ENCODE results near the gene ALK. TPM values are rescaled to one million over a fixed set of nuclear protein-coding genes. Genes with fewer than 3 reads are reported as not detected.

ALK gene
- total RNA-seq, 4 donors from 2014 or later: 0.83 to 1.6 (median 1.2) TPM

DNA sequence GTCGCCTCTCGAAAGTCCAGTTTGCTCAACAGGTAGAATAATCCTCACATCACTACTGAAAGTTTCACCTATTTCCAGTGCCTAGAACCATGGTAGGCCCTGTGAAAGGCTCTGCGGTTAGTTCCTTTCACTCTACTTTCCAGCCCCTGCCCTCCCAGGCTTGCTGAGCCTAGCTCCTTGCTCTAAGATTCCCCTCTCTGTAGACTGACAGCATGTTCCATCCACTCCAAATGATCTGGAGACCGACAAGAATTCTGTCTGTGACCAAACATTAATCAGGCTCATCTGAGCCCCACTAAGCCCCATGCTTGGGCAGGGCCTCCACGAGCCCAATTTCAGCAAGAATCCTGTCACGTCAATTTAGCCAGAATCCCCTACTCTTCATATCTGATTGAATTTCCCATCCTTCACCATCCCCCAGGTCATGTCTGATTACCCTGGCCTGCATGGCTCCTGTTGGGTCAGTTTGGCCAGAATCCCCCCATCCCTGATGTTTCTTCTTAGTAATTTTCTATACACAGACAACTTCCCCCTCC is 307.0 kb downstream of the ALK start:
- intact Hi-C loops (cut with DNase I): no loop called here
- 89% methylated on average over 6 of the region's 6 CpGs for WGBS

DNA sequence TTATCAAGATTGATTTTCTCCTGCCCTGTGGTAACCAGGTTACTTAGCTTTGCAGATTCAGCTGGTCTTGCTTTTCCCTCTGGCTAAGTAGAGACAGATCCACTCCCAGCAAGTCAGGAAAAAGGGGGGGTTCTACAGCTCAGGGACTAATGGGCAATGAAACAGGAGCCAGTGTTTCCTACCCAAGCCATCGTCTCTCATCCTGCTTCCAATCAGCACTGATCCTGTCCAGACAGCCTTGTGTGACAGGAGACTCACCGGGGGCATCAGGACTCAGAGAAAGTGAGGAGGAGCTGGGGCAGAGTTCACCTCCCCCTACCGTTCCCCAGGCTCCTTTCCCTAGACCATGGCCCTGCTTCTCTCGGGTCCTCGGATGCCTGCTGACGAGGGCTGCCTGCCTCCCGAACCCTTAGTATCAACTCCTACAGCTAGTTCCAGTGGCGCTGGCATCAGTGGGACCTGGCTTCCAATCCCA is 307.6 kb downstream of the ALK start:
- intact Hi-C loops (cut with DNase I): no loop called here
- no peak overlapping the region for H3K27ac ChIP-seq (replicated peaks in 1 of 4)
- WGBS: 86% methylated on average over 8 of the region's 8 CpGs
- DNase-seq (ENCODE audit: extremely low spot score): peak; percentile 81
- H3K9me3 ChIP-seq: no peaks in the 10 kb centered on the region
- no peaks in the 10 kb centered on the region for H3K27me3 ChIP-seq
- no peaks in the 10 kb centered on the region for H3K36me3 ChIP-seq
- no peak overlapping the region for H3K4me3 ChIP-seq
- TF ChIP-seq POLR2AphosphoS5 (IDR thresholded peaks at IDR 0.05) (no peak), EP300 (IDR thresholded peaks at IDR 0.05) (no peak)
- TF ChIP-seq, protein P1, sequence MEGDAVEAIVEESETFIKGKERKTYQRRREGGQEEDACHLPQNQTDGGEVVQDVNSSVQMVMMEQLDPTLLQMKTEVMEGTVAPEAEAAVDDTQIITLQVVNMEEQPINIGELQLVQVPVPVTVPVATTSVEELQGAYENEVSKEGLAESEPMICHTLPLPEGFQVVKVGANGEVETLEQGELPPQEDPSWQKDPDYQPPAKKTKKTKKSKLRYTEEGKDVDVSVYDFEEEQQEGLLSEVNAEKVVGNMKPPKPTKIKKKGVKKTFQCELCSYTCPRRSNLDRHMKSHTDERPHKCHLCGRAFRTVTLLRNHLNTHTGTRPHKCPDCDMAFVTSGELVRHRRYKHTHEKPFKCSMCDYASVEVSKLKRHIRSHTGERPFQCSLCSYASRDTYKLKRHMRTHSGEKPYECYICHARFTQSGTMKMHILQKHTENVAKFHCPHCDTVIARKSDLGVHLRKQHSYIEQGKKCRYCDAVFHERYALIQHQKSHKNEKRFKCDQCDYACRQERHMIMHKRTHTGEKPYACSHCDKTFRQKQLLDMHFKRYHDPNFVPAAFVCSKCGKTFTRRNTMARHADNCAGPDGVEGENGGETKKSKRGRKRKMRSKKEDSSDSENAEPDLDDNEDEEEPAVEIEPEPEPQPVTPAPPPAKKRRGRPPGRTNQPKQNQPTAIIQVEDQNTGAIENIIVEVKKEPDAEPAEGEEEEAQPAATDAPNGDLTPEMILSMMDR (IDR thresholded peaks at IDR 0.05): no peak
- H3K4me1 ChIP-seq: peaks cover 0 to 5% (median 0%) of the 10 kb centered on the region in 4 donors

More for the DNA sequence above, 307.0 kb downstream of the ALK start:
- no peaks in the 10 kb centered on the region for H3K36me3 ChIP-seq
- H3K9me3 ChIP-seq: no peaks in the 10 kb centered on the region
- no peaks in the 10 kb centered on the region for H3K27me3 ChIP-seq
- DNase-seq (ENCODE audit: extremely low spot score): peak; percentile 64
- H3K4me3 ChIP-seq: no peak overlapping the region
- H3K27ac ChIP-seq (replicated peaks in 1 of 4): no peak overlapping the region
- peaks cover 0 to 5% (median 0%) of the 10 kb centered on the region in 4 donors for H3K4me1 ChIP-seq
- TF ChIP-seq, protein P1 (IDR thresholded peaks at IDR 0.05): no peak
- no peak for TF ChIP-seq EP300 (IDR thresholded peaks at IDR 0.05)

DNA sequence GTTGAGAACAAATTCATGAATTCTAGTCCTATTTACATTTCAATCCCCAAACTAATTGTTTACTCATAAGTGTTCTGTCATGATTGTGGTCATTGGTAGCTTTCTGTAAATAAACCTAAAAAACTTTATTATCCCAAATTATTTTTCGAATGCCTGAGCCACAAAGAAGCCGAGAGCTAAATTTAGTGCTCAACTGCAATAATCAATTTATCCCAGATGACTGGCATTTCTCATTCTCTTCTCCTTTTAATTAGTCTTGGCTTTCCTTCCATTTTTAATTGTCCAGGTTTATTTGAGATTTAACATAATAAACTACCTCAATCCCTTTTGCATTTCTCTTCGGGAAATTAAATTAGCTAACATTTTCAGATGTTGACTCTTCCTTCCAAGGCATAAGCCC is 308.3 kb downstream of the ALK start:
- DNase-seq (ENCODE audit: extremely low spot score): no peak
- intact Hi-C loops (cut with DNase I): no loop called here
- Histone ChIP-seq H3K4me1 (peaks cover 0 to 5% (median 0%) of the 10 kb centered on the region in 4 donors), H3K4me3 (no peak overlapping the region), H3K27ac (replicated peaks in 1 of 4) (no peak overlapping the region), H3K27me3 (no peaks in the 10 kb centered on the region), H3K36me3 (no peaks in the 10 kb centered on the region), H3K9me3 (no peaks in the 10 kb centered on the region)
- 92% methylated on average over 3 of the region's 3 CpGs for WGBS
- TF ChIP-seq EP300 (IDR thresholded peaks at IDR 0.05): no peak

DNA sequence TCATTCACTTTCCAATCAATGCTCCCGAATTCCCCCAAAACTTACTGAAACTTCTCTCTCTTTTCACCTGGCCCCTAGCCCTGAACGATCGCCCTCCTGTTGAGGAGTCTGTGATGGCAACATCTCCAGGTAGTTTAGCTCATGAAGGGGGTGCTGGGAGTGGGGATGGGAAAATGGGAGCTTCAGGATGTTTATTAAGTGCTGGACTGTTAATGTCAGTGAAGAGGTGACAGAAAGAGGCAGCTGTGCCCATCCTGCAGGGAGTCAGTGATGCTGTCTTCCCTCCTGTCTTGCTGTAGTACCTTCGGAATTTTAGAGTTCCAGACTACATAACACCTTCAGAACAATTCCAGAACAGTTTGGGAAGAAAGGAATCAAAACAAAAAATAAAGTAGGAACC is 308.8 kb downstream of the ALK start:
- Histone ChIP-seq H3K4me3 (no peak overlapping the region), H3K27ac (replicated peaks in 1 of 4) (no peak overlapping the region), H3K4me1 (peaks cover 0 to 5% (median 0%) of the 10 kb centered on the region in 4 donors), H3K36me3 (no peaks in the 10 kb centered on the region), H3K9me3 (no peaks in the 10 kb centered on the region), H3K27me3 (no peaks in the 10 kb centered on the region)
- intact Hi-C loops (cut with DNase I): no loop called here
- WGBS: 97% methylated on average over 4 of the region's 4 CpGs
- DNase-seq (ENCODE audit: extremely low spot score): peak; percentile 62
- TF ChIP-seq EP300 (IDR thresholded peaks at IDR 0.05): no peak
- TF ChIP-seq POLR2AphosphoS5 (IDR thresholded peaks at IDR 0.05): no peak
- TF ChIP-seq POLR2A (IDR thresholded peaks at IDR 0.05; ENCODE audit: low read depth): no peak

DNA sequence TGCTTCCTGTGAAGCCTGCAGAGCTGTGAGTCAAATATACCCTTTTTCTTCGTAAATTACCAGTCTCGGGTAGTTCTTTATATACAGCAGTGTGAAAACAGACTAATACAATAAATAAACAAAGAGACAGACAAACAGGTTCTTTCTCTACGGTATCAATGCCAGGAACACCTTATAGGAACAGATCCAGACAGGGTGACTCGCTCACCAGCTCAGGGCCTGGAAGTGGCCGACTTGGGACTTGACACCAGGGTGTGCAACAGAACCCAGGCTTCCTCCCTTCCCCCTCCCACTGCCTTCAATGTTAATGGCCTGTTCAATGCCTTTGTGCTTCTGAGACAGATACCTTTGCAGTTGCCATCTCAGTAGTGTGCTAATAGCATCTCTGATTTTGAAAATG is 309.5 kb downstream of the ALK start:
- Histone ChIP-seq H3K9me3 (no peaks in the 10 kb centered on the region), H3K27me3 (no peaks in the 10 kb centered on the region), H3K4me1 (peaks cover 0 to 5% (median 0%) of the 10 kb centered on the region in 4 donors), H3K36me3 (no peaks in the 10 kb centered on the region), H3K27ac (replicated peaks in 1 of 4) (no peak overlapping the region), H3K4me3 (no peak overlapping the region)
- intact Hi-C loops (cut with DNase I): no loop called here
- WGBS: 86% methylated on average over 5 of the region's 5 CpGs
- TF ChIP-seq POLR2A (IDR thresholded peaks at IDR 0.05; ENCODE audit: low read depth) (no peak), EP300 (IDR thresholded peaks at IDR 0.05) (no peak), POLR2AphosphoS5 (IDR thresholded peaks at IDR 0.05) (no peak)
- TF ChIP-seq, protein P1 (IDR thresholded peaks at IDR 0.05): no peak
- DNase-seq (ENCODE audit: extremely low spot score): no peak

DNA sequence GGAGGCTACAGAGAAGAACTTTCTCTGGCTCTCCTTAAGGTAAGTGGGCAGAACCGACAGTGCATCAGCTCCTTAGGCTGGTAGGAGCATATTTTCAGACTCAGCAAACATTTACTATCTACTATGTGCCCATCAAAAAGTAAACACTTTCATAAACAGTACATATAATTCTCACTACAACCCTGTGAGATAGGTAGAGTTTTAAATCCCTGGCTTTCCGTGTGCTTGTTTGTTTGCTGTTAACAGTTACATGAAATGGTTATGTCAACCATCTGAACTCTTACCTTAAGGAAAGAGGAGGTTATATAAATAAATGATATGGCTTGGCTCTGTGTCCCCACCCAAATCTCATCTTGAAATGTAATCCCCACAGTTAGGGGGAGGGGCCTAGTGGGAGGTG is 310.1 kb downstream of the ALK start:
- H3K4me3 ChIP-seq: no peak overlapping the region
- intact Hi-C loops (cut with DNase I): no loop called here
- no peak for DNase-seq (ENCODE audit: extremely low spot score)
- no peaks in the 10 kb centered on the region for H3K9me3 ChIP-seq
- TF ChIP-seq EP300 (IDR thresholded peaks at IDR 0.05): no peak
- TF ChIP-seq, protein P1 (IDR thresholded peaks at IDR 0.05): no peak
- no peak for TF ChIP-seq POLR2A (IDR thresholded peaks at IDR 0.05; ENCODE audit: low read depth)
- no peak for TF ChIP-seq POLR2AphosphoS5 (IDR thresholded peaks at IDR 0.05)
- H3K36me3 ChIP-seq: no peaks in the 10 kb centered on the region
- no peaks in the 10 kb centered on the region for H3K27me3 ChIP-seq
- peaks cover 0 to 5% (median 0%) of the 10 kb centered on the region in 4 donors for H3K4me1 ChIP-seq
- WGBS: 93% methylated on average over 2 of the region's 2 CpGs
- H3K27ac ChIP-seq (replicated peaks in 1 of 4): no peak overlapping the region

Data from esophagus muscularis mucosa (tissue), 4 donors.